NAMALWA (cell line): ENCODE data around the gene CD81.
"Not testable (repeated sequence)": the region's sequence is repeated elsewhere in the genome, so short reads cannot be mapped to it uniquely, and the experiment has no call there.

Source experiments
- DNase-seq: peaks from one replicate; pipeline ENCODE4 v3.0.0-alpha.2; 2015; ENCODE audit warnings: low spot score

The CD81 gene

GRCh38 chr11:2357246-2357645 is 19.9 kb upstream of the CD81 start:
- DNase-seq, result no peak

GRCh38 chr11:2357651-2358050 is 19.5 kb upstream of the CD81 start:
- not testable (repeated sequence) for DNase-seq

- DNase-seq, result no peak
Measured at GRCh38 chr11:2358754-2359442, 18.2 kb upstream of the CD81 start.

- DNase-seq, result no peak
Measured at GRCh38 chr11:2359557-2359956, 17.6 kb upstream of the CD81 start.

GRCh38 chr11:2360081-2360642 is 16.9 kb upstream of the CD81 start:
- DNase-seq, result no peak

GRCh38 chr11:2361565-2361964 is 15.5 kb upstream of the CD81 start:
- DNase-seq, result no peak

- no peak for DNase-seq
Measured at GRCh38 chr11:2362414-2362813, 14.7 kb upstream of the CD81 start.

- no peak for DNase-seq
Measured at GRCh38 chr11:2363130-2363529, 14.0 kb upstream of the CD81 start.

GRCh38 chr11:2363577-2364370 is 13.3 kb upstream of the CD81 start:
- no peak for DNase-seq

GRCh38 chr11:2364386-2364785 is 12.7 kb upstream of the CD81 start:
- DNase-seq, result not testable (repeated sequence)

GRCh38 chr11:2365571-2366210 is 11.4 kb upstream of the CD81 start:
- no peak for DNase-seq

- DNase-seq, result no peak
Measured at GRCh38 chr11:2366276-2366675, 10.8 kb upstream of the CD81 start.

- DNase-seq, result no peak
Measured at GRCh38 chr11:2366733-2367132, 10.4 kb upstream of the CD81 start.

- DNase-seq, result no peak
Measured at GRCh38 chr11:2367266-2368160, 9.6 kb upstream of the CD81 start.

- no peak for DNase-seq
Measured at GRCh38 chr11:2368178-2368850, 8.8 kb upstream of the CD81 start.

GRCh38 chr11:2368851-2369180 is 8.3 kb upstream of the CD81 start:
- no peak for DNase-seq

GRCh38 chr11:2369320-2369719 is 7.8 kb upstream of the CD81 start:
- no peak for DNase-seq

- DNase-seq, result no peak
Measured at GRCh38 chr11:2369896-2370295, 7.2 kb upstream of the CD81 start.

- no peak for DNase-seq
Measured at GRCh38 chr11:2374456-2375201, 2.5 kb upstream of the CD81 start.

GRCh38 chr11:2375341-2375853 is 1.7 kb upstream of the CD81 start:
- DNase-seq, result no peak
